HFFc6 (cell line): ENCODE results near the gene MUSTN1. TPM values are rescaled to one million over a fixed set of nuclear protein-coding genes. Genes with fewer than 3 reads are reported as not detected.

Experiments
- DNase-seq: peaks from one replicate; pipeline ENCODE4 v3.0.0-alpha.2; 2018
- H3K27ac Mint-ChIP-seq: 2 replicates; pipeline ENCODE4 v1.8.0; 2020; ENCODE audit warnings: mild to moderate bottlenecking, mixed read lengths
- H3K27me3 Mint-ChIP-seq: 2 replicates; pipeline ENCODE4 v1.8.0; 2021; ENCODE audit warnings: mild to moderate bottlenecking, moderate library complexity, mixed read lengths; ENCODE audit not compliant: insufficient read depth
- H3K36me3 Mint-ChIP-seq: 2 replicates; pipeline ENCODE4 v1.8.0; 2021; ENCODE audit warnings: low read depth, mixed read lengths
- H3K4me1 Mint-ChIP-seq: 2 replicates; pipeline ENCODE4 v1.8.0; 2020; ENCODE audit warnings: low read depth, mixed read lengths
- H3K4me3 Mint-ChIP-seq: 2 replicates; pipeline ENCODE4 v1.8.0; 2020; ENCODE audit warnings: mild to moderate bottlenecking, moderate library complexity, mixed read lengths
- H3K9me3 Mint-ChIP-seq: 2 replicates; pipeline ENCODE4 v1.8.0; 2020; ENCODE audit warnings: mild to moderate bottlenecking, mixed read lengths
- total RNA-seq, 6 experiments: library from RNA; stranded (reverse); fragmentation: NEBNext Ultra II Directional; extraction: Animal tissue kit (Norgen Biotek cat#: 25700); gene quantifications; 2 replicates in 1 of 6; 3 replicates in 5 of 6; pipeline ENCODE4 v1.2.3, GENCODE V29; 2021
- TF ChIP-seq, protein P1 (sequence below): fragments of 200-600 bp; sonication (generic); IDR thresholded peaks from 2 replicates; pipeline ENCODE4 v1.5.0; 2021; ENCODE audit warnings: antibody characterized with exemption, mild to moderate bottlenecking

The MUSTN1 gene
- total RNA-seq, 6 experiments from 2014 or later, result 0.39 TPM; not detected in 5

- no peak overlapping the region for H3K4me3 Mint-ChIP-seq
- H3K36me3 Mint-ChIP-seq, result peaks cover 26% of the 10 kb centered on the region
- H3K27me3 Mint-ChIP-seq, result no peaks in the 10 kb centered on the region; the same call in 1 of the 2 replicates
- H3K4me1 Mint-ChIP-seq, result no peaks in the 10 kb centered on the region
- no peak overlapping the region for H3K27ac Mint-ChIP-seq
- peaks cover 4% of the 10 kb centered on the region; the same call in 1 of the 2 replicates for H3K9me3 Mint-ChIP-seq
- no peak for DNase-seq
- TF ChIP-seq, protein P1, sequence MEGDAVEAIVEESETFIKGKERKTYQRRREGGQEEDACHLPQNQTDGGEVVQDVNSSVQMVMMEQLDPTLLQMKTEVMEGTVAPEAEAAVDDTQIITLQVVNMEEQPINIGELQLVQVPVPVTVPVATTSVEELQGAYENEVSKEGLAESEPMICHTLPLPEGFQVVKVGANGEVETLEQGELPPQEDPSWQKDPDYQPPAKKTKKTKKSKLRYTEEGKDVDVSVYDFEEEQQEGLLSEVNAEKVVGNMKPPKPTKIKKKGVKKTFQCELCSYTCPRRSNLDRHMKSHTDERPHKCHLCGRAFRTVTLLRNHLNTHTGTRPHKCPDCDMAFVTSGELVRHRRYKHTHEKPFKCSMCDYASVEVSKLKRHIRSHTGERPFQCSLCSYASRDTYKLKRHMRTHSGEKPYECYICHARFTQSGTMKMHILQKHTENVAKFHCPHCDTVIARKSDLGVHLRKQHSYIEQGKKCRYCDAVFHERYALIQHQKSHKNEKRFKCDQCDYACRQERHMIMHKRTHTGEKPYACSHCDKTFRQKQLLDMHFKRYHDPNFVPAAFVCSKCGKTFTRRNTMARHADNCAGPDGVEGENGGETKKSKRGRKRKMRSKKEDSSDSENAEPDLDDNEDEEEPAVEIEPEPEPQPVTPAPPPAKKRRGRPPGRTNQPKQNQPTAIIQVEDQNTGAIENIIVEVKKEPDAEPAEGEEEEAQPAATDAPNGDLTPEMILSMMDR, result no peak
These were observed 31.2 kb upstream of the MUSTN1 start for GRCh38 chr3:52865994-52866393.

GRCh38 chr3:52860424-52860768 lies 25.6 kb upstream of the MUSTN1 start:
- Mint-ChIP-seq H3K4me1 (no peaks in the 10 kb centered on the region), H3K27ac (no peak overlapping the region), H3K27me3 (no peaks in the 10 kb centered on the region; the same call in 1 of the 2 replicates), H3K9me3 (peaks cover 4% of the 10 kb centered on the region; the same call in 1 of the 2 replicates), H3K36me3 (peaks cover 19% of the 10 kb centered on the region), H3K4me3 (no peak overlapping the region)
- TF ChIP-seq, protein P1, result no peak
- DNase-seq, result no peak

DNA sequence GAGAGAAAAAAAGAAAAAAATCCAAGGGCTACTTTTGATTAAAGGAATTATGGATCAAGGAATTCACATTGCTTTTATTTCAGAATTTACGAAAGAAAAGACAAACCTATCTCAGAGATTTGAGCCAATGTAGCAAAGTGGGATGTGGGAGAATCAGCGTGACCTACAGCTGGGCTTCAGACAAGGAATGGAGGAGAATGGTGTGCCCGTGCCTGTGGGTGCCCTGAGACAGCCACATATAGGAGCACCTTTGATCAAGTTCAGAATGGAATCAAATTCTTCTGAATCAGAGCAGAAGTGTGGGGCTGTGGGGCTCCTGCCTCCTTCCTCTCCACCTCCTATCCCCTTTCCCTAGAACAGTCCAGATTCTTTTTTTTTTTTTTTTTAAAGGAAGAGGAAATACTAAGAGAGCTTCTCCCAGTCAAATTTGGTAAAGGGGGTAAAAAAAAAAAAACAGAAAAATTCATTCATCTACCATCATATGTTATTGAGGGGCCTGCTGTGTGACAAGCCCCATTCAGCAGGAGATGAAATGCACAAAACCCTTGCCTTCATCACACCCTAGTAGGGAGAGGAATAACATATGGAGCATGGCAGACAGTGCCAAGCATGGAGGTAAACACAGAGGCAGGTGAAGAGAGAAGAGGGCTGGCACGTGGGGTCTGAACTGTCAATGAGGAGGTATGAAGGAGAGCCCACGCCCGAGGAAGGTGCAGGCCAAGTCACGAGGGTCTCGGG lies 25.0 kb upstream of the MUSTN1 start:
- TF ChIP-seq, protein P1, result no peak
- H3K4me1 Mint-ChIP-seq, result no peaks in the 10 kb centered on the region
- H3K27ac Mint-ChIP-seq, result no peak overlapping the region
- H3K27me3 Mint-ChIP-seq, result no peaks in the 10 kb centered on the region; the same call in 1 of the 2 replicates
- no peak for DNase-seq
- H3K9me3 Mint-ChIP-seq, result no peaks in the 10 kb centered on the region
- no peak overlapping the region for H3K4me3 Mint-ChIP-seq
- H3K36me3 Mint-ChIP-seq, result peaks cover 14% of the 10 kb centered on the region; the same call in 1 of the 2 replicates

DNA sequence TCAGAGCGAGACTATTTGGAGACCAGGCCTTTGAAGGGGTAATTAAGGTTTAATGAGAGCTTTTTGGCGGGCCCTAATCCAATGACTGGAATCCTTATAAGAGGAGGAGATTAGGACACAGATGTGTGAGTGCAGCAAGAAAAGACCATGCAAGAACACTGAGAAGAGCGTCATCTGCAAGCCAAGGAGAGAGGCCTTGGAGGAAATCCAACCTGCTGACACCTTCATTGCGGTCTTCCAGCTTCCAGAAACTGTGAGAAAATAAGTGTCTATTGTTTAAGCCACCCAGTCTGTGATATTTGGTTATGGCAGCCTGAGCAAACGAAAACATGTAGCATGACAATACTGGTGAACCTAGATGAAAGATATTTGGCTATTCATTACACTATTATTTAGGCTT lies 23.0 kb upstream of the MUSTN1 start:
- H3K27me3 Mint-ChIP-seq, result no peaks in the 10 kb centered on the region; the same call in 1 of the 2 replicates
- DNase-seq, result no peak
- no peak overlapping the region for H3K4me3 Mint-ChIP-seq
- TF ChIP-seq, protein P1, result no peak
- peaks cover 9% of the 10 kb centered on the region; the same call in 1 of the 2 replicates for H3K36me3 Mint-ChIP-seq
- H3K9me3 Mint-ChIP-seq, result no peaks in the 10 kb centered on the region
- no peak overlapping the region for H3K27ac Mint-ChIP-seq
- no peaks in the 10 kb centered on the region for H3K4me1 Mint-ChIP-seq

DNA sequence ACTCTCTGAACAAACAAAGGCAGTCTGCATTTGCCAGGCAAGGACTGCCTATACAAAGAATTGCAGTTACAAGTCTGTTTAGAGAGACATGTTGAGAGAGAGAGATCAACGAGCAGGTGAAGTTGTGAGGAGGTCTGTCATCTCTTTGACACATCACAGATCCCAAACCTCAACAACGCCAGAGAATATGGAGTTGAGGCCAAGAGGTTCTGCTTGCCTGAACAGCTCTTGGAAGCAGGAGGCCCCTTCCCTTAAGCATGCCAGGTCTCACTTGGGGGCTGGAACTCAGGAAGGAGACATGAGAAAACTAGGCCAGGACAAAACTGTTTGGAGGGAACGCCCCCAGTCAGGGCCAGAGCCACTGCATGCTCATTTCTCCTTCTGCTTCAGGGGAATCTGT lies 22.3 kb upstream of the MUSTN1 start:
- H3K27me3 Mint-ChIP-seq, result no peaks in the 10 kb centered on the region; the same call in 1 of the 2 replicates
- H3K9me3 Mint-ChIP-seq, result no peaks in the 10 kb centered on the region
- DNase-seq, result no peak
- peaks cover 6% of the 10 kb centered on the region for H3K36me3 Mint-ChIP-seq
- no peak overlapping the region for H3K4me3 Mint-ChIP-seq
- no peaks in the 10 kb centered on the region for H3K4me1 Mint-ChIP-seq
- no peak overlapping the region for H3K27ac Mint-ChIP-seq
- TF ChIP-seq, protein P1, result no peak
